Fibroblast of pulmonary artery (primary cell): ENCODE measurements around the gene NETO2.
"Not testable (repeated sequence)": the region's sequence is repeated elsewhere in the genome, so short reads cannot be mapped to it uniquely, and the experiment has no call there.

Experiments
- DNase-seq: peaks from one replicate; pipeline ENCODE4 v3.0.0-alpha.2; 2010; ENCODE audit warnings: low read depth
- H3K4me3 ChIP-seq: replicated peaks from 2 replicates; pipeline ENCODE4 v1.5.1; 2011; ENCODE audit warnings: low read depth, mild to moderate bottlenecking, control low read depth, low read length, moderate library complexity
- CTCF ChIP-seq: IDR thresholded peaks from 2 replicates; pipeline ENCODE4 v1.5.1; 2011; ENCODE audit warnings: mild to moderate bottlenecking, control low read depth, low read length, inconsistent platforms; ENCODE audit errors: missing control alignments

The NETO2 gene

GRCh38 chr16:47056688-47057629 lies 86.8 kb downstream of the NETO2 start:
- TF ChIP-seq CTCF, result no peak
- no peak for DNase-seq
- H3K4me3 ChIP-seq, result no peak overlapping the region

GRCh38 chr16:47056061-47056460 lies 87.7 kb downstream of the NETO2 start:
- not testable (repeated sequence) for DNase-seq, H3K4me3 ChIP-seq

- DNase-seq, result no peak
- TF ChIP-seq CTCF, result no peak
- H3K4me3 ChIP-seq, result no peak overlapping the region
Measured at GRCh38 chr16:47055136-47055885, 88.4 kb downstream of the NETO2 start.

- no peak for TF ChIP-seq CTCF
- no peak for DNase-seq
- no peak overlapping the region for H3K4me3 ChIP-seq
Measured at GRCh38 chr16:47054306-47054705, 89.4 kb downstream of the NETO2 start.

- DNase-seq, result no peak
- no peak for TF ChIP-seq CTCF
- H3K4me3 ChIP-seq, result no peak overlapping the region
Measured at GRCh38 chr16:47053895-47054294, 89.8 kb downstream of the NETO2 start.

GRCh38 chr16:47052666-47053640 lies 90.8 kb downstream of the NETO2 start:
- TF ChIP-seq CTCF, result no peak
- DNase-seq, result peak; percentile 29
- no peak overlapping the region for H3K4me3 ChIP-seq
